ENCODE results near the gene DFFB. TPM values are rescaled to one million over a fixed set of nuclear protein-coding genes. Genes with fewer than 3 reads are reported as not detected.

Gene DFFB
- total RNA-seq, 3 donors from 2014 or later, result 7.6 to 9.2 (median 8.4) TPM

DNA sequence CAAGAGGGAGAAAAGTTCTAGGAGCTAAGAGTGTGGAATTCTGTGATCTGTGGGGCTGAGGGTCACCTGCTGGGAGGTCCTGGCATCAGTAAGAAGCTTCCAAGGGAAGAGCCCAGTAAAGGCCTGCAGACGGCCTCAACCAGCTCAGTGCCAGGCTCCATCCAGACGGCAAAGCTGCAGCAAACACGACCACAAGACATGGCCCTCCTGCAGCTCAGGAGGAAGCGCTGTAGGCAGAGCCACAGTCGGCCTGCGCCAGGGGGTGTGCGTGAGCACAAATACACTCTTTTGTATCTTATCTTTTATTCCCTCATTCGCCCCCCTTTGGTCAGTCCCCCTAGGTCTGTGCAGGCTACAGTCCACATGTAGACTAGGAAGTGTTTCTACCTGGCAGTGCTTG lies 29.4 kb downstream of the DFFB start:
- TF ChIP-seq, protein P1, sequence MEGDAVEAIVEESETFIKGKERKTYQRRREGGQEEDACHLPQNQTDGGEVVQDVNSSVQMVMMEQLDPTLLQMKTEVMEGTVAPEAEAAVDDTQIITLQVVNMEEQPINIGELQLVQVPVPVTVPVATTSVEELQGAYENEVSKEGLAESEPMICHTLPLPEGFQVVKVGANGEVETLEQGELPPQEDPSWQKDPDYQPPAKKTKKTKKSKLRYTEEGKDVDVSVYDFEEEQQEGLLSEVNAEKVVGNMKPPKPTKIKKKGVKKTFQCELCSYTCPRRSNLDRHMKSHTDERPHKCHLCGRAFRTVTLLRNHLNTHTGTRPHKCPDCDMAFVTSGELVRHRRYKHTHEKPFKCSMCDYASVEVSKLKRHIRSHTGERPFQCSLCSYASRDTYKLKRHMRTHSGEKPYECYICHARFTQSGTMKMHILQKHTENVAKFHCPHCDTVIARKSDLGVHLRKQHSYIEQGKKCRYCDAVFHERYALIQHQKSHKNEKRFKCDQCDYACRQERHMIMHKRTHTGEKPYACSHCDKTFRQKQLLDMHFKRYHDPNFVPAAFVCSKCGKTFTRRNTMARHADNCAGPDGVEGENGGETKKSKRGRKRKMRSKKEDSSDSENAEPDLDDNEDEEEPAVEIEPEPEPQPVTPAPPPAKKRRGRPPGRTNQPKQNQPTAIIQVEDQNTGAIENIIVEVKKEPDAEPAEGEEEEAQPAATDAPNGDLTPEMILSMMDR (IDR thresholded peaks at IDR 0.05), result no peak
- Histone ChIP-seq H3K4me1 (ENCODE audit: low read depth) (no peaks in the 10 kb centered on the region), H3K4me3 (no peak overlapping the region), H3K9me3 (no peaks in the 10 kb centered on the region), H3K36me3 (ENCODE audit: low read depth) (peaks cover 4% of the 10 kb centered on the region)
- DNase-seq, result peak in 1 of 3 donors; percentile 19
- no peak for ATAC-seq
- intact Hi-C loops (cut with DNase I, micrococcal nuclease), result no loop called here

GRCh38 chr1:3888301-3888700 lies 31.0 kb downstream of the DFFB start:
- Histone ChIP-seq H3K36me3 (ENCODE audit: low read depth) (peaks cover 4% of the 10 kb centered on the region), H3K9me3 (no peaks in the 10 kb centered on the region), H3K4me1 (ENCODE audit: low read depth) (no peaks in the 10 kb centered on the region), H3K4me3 (no peak overlapping the region)
- ATAC-seq (no peak), DNase-seq (no peak)
- TF ChIP-seq, protein P1 (IDR thresholded peaks at IDR 0.05), result no peak
- intact Hi-C loops (cut with DNase I, micrococcal nuclease), result no loop called here

DNA sequence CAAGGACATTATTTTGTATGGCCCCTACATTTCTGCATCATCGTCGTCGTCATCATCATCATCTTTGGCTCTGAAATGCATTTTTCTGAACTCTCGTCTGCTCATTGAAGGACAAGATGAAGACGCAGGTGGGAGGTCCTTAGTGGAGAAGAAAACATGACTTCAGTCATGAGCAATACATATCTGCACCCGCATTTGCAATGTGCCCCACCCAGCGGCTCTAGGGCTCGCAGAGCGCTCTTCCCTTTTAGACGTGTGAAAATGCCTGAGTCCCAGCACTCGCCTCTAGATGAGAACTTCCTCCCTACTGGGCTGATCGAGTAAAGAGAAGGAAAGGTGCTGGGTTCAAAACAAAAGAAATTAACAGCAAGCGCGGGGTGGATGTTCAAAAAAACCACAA lies 32.7 kb downstream of the DFFB start:
- intact Hi-C loops (cut with DNase I, micrococcal nuclease), result no loop called here
- no peak overlapping the region for H3K4me3 ChIP-seq
- H3K36me3 ChIP-seq (ENCODE audit: low read depth), result peaks cover 4% of the 10 kb centered on the region
- ATAC-seq, result no peak
- no peaks in the 10 kb centered on the region for H3K9me3 ChIP-seq
- no peaks in the 10 kb centered on the region for H3K4me1 ChIP-seq (ENCODE audit: low read depth)
- DNase-seq, result no peak
- TF ChIP-seq, protein P1 (IDR thresholded peaks at IDR 0.05), result no peak

DNA sequence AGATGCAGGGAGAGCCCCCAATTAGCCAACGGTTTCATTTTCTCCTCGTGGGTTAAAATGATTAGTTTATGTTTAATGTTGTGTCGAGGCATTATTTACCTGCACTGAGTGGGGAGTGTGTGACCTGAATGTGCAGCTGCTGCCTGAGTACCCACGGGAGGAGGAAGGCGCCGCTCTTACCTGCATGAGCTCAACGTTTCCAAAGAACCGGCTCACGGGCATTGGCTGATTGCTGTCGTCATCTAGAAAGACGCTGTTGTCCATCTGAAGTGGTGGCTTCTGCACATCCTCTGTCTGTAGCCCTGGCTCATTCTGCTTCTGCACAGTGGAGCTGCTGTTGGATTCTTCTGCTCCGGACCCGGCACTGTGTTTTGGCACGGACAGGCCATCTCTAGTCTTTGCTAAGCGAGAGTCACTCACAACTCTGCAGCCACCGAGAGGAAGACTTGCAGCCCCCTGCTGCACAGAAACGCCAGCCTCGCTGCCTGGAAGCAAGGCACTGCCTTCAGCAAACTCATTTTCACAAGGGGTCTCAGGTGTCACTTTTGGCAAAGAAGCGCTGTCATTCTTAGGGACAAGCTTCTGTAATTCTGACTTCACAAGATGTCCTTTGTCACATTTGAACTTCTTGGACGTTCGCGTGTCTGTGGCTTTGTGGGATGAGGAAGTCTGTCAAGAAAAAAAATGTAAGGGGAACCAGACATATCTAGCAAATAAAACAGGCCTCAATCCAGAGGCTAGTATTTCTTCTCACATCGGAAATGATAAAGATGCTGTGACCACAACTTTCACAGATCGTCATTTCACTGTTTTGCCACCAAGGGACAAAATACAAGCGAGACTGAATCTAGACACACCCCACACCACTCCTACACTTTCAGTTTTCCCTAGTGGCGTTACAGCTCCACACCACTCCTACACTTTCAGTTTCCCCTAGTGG lies 33.4 kb downstream of the DFFB start:
- intact Hi-C loops (cut with DNase I, micrococcal nuclease), result no loop called here
- TF ChIP-seq, protein P1 (IDR thresholded peaks at IDR 0.05), result no peak
- no peaks in the 10 kb centered on the region for H3K9me3 ChIP-seq
- DNase-seq (no peak), ATAC-seq (peak; percentile 84)
- H3K36me3 ChIP-seq (ENCODE audit: low read depth), result peaks cover 4% of the 10 kb centered on the region
- H3K4me1 ChIP-seq (ENCODE audit: low read depth), result no peaks in the 10 kb centered on the region
- no peak overlapping the region for H3K4me3 ChIP-seq

GRCh38 chr1:3891329-3891865 lies 34.1 kb downstream of the DFFB start:
- Histone ChIP-seq H3K4me3 (no peak overlapping the region), H3K4me1 (ENCODE audit: low read depth) (no peaks in the 10 kb centered on the region), H3K9me3 (no peaks in the 10 kb centered on the region), H3K36me3 (ENCODE audit: low read depth) (peaks cover 4% of the 10 kb centered on the region)
- no peak for ATAC-seq
- DNase-seq, result no peak
- TF ChIP-seq, protein P1 (IDR thresholded peaks at IDR 0.05), result no peak
- intact Hi-C loops (cut with DNase I, micrococcal nuclease), result no loop called here
